NCI-H526 treated with DMSO at 0.1 percent for 48 hours (cell line): ENCODE data around the gene TC2N.
"Not testable (repeated sequence)": the region's sequence is repeated elsewhere in the genome, so short reads cannot be mapped to it uniquely, and the experiment has no call there.

Source experiments
- DNase-seq: peaks from one replicate; lab custom pipeline; 2025; lab: John Stamatoyannopoulos, UW

Gene TC2N

DNA sequence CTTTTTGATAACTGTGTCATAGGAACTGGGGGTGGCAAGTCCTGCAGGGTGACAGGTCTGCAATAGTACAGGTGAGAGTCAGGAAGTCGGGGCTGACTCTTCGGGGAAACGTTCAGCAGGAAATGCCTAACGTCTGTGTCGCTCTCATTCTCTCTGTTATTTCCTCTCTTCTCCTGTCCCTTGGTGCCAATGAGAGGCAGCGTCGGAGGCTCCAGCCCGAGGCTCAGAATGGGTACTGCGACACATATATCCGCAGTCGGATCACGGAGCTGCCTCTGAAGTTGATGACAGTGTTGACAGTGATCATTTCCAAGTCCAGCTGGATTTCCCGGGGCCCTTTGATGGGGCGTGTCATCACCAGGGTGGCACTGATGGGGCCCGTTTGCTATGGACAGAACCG is 2.7 kb upstream of the TC2N start:
- no peak for DNase-seq

DNA sequence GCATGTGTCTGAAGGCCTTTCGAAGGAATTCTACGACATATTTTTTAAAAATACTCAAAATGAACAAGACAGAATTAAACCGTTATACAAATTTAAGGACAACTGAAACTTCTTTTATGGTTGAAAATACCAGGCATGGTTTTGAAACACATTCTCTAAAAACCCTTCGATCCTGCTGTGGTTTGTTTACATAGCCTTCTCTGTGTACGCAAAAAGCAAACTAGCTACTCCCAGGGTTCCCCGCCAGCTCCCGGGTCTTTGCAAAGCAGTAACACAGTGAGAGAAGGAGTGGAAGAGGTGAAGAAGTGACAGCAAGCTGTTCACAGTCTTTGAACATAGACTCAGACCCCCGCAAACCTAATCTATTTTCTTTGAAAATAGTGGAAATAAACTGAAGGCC is 2.2 kb upstream of the TC2N start:
- no peak for DNase-seq

DNA sequence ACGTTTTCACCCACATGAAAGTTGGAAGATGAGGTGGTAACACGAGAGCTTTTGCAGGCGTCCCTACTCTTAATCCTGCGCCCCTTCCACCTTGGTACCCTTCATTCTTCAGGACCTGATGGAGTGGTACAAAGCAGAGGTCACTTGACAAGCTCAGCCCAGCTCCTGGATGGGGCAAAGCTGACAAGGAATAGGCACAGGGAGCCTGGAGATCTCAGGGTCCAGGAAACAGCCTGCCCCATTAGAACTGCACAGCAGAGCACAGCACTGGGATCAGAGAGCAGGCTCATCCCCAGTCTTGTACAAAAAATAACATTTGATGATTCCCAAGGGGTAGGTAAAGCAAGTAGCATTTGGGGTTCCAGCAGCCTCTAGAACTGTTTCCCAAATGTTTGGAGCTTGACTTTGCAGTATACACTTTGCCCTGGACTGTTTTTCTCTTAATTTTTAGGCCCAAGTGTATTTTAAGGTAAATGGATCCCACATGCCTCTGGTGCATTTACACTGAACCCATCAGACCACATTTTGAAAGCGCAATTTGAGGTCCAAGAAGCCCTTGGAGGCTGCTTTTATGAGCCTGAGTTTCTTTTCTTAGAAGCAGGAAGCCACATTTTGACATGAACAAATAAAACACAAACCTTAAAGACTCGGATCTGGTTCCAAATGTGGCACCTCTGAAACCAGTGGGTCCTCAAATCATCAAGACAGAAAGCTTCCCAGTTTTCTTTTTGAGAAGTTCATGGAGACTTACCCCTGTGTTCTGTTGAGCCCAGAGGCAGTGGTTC is 633 bp downstream of the TC2N start:
- DNase-seq, result no peak

DNA sequence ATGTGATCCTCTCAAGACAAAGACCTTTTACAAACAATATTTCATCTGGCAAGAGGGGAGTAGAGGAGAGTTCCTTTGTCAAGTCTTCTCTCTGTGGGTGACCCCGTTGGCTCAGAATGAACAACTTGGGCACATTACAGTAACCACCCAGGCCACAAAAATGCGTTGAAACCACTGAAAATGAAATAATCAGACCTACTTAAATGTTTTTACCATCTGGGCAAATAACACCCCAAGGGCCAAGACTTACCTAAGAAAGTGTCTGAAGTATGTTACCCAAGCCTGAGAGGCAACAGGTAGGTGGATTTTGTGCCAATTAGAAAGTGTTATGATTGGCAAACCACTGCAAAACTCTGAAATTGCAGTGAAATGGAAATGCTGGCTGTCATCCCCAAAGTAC is 1.3 kb downstream of the TC2N start:
- no peak for DNase-seq

DNA sequence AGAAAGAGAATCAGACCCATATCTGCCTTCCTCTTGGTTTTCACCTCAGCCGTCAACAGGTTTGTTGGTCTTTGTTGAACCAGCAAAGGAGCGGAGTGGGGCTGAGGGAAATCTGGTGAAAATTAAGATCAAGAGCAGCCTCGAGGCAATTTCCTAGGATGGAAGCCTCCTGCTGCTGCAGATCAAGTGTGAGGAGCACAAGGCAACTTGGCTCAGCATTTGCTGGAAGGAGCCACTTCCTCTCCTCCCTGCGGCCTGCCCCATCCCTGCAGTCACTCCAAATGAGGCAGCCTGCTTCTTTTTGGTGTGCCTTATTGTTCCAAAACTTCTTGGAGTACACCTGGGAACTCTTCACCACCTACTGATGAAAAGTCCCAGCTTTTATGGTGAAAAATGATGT is 4.9 kb downstream of the TC2N start:
- DNase-seq, result no peak

DNA sequence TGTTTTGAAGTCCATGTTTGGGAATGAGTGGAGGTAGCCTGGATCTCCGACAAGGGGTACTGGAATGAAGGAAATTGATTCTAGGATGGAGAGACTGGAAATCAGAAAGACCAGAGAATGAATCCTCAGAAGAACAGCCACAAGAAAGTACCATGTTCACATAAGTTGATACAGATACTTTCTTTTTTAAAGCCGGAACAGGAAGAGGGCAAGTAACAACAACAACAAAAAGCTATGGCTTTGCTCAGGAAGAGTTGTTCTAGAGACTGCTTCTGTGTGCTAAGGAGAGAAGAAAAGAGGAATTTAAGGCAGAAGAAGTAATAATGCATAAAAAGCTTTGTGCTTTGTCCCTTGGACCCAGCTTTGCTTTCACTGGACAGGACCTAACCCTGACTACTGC is 6.2 kb downstream of the TC2N start:
- no peak for DNase-seq

DNA sequence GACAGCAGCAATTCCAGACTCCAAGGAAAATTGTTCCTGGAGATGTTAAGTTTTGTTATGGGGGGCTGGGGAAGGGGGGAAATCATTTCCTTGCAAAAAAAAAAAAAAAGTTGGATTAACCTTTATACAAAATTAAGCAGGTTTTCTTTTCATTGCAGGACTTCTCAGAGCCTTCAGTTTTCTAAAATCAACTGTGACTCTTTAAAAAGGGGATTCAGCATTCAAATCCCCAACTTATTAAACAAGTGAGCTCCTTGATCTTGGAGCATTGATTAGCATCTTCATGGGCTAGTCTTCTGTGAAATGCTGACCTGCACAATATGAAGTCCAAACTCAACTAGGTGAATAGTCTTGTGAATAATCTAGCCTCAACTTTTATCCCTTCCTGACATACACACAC is 7.1 kb downstream of the TC2N start:
- DNase-seq, result no peak

DNA sequence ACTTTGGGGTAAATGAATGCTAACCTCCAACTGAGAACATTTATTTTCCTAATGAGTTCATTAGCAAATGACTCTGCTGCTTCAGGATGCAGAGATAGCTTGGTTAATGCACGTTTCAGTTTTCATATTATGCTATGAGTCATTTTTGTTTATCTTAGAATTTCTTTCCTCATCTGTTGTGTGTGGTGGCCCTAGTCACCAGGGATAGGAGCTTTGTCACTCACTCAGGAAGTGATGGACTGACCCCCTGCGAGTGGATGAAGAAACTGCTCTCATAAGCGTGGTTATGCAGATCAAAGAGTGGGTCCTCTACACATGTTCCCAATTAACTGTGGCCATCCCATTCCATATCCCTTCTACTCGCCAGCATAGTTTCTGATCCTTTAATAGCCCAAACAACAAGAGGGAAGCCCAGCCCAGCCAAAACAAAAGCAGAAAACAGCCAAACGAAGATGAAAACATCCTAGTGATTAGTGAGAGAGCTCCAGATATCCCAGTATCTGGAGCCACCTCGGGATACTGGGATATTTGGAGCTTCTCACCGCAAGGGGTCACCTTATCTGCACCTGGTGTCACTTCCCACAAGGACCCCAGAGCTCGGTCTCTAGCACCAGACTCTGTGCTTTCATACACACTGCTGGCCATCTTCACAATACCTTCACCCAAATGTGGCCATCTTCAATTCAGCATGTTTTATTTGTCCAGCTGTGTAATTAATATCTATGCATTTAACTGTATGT is 8.6 kb downstream of the TC2N start:
- no peak for DNase-seq

DNA sequence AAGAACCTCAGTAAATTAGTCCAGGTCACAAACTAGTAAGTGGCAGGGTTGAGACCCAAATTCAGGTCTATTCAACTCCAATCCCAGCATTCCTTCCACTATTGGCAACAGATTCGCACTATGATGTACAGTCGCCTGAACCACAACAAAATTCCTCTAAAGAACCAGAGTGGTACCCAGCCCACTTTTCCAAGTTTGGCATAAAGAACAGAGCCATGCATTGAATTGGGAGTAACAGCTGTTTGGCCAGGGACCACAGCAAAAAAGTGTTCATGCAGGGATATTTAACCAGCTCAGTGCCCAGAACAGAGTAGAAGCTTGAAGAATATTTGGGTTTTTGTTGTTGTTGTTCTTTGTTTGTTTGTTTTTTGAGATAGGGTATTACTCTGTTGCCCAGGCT is 9.7 kb downstream of the TC2N start:
- DNase-seq, result no peak

DNA sequence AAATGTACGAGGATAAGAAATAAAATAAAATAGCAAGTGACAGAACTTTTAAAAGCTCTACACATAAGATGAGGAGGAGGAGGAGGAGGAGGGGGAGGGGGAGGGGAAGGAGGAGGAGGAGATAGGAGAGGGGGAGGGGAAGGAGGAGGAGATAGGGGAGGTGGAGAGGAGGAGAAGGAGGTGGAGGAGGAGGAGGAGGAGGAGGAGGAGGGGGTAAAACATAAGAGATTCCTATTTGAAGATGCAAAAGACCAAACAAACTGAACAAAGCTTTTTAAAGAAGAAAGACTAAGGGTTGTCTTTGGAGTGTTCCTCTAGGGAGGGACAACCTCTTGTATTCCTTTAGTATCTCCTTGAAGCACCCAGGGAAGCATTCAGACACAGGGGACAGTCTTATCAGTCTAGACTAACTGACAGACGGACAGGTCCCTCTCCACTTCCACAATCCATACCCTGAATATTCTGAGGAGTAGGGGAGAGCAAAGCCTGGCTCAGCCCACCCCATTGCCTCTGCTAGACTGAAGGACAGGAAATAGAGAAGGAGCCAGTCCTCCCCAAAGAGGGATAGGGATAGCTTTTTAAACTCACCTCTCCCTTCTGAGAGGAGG is 12.9 kb downstream of the TC2N start:
- no peak for DNase-seq

DNA sequence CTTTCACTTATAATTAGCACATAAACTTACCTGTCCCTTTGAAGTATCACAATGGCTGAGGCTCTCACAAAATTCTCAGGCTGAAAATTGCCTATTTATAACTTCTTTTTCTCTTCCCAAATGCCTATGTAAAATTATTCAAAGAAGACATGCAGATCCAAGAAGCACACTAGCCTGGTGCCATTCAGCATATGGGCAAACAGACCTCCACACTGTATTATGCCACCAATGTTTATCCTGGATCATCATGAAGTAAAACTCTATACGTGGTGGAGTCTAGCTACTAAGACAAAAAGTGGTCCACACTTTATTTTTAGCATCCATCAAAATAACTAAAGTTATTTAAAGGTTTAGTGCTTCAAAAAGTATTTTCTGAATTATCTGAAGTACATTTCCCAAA is 15.8 kb downstream of the TC2N start:
- DNase-seq, result no peak

DNA sequence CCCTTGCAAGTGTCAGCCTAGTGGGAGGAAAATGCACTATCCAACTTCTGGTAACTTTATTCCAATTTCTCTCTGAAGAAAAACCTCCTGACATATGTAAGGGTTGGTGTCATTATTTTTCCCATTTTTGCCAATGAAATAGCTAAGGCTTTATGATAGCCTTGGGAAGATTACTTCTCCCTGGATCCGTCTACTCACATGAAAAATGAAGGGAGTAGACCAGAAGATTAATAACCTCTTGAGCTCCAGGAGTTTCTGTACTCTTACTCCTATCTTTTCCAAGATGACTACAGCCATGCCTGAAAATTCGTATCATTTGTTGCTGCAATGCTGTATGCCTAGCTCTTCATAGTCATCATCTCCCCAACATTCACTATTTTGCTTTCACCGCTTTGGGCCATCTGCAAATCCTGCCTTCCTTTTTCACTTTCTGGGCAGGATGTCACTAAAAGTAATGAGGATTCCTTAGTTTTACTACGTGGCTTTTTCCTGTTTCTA is 18.8 kb downstream of the TC2N start:
- DNase-seq, result no peak

DNA sequence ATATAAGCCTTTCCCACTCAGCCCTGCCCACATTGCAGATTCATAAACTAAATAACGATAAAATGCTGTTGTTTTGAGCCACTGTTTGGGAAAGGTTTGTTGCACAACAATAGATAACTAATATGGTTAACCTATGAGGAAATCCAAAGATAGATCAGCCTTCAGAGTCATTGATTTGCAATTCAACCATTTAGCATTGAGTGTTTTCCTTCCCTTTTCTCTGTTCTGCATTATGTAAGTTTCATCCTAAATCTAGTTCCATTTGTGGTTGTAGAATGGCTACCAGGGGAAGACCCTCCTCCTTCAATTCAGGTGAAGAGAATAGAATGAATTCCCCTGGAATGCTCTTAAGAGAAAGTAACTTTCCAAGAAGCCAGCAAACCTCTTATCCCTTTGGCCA is 19.6 kb downstream of the TC2N start:
- DNase-seq, result no peak

DNA sequence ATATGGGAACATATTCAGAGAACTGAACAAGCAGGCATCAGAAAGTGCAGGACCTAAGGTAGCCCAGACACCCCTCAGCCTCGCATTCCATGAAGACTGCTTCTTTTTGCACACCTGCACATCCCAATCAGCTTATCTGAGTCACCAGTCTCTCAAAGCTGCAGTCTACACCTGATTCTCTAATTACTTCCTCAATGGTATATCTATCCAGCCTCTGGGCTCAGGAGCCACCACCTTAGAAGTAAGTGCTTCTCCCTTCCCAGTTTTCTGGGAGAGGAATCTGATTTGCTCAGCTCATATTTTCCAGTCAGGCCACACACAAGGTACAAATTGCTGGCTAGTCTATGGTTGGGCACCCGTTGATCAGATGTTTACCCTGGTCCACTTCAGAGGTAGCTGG is 21.7 kb downstream of the TC2N start:
- DNase-seq, result no peak

DNA sequence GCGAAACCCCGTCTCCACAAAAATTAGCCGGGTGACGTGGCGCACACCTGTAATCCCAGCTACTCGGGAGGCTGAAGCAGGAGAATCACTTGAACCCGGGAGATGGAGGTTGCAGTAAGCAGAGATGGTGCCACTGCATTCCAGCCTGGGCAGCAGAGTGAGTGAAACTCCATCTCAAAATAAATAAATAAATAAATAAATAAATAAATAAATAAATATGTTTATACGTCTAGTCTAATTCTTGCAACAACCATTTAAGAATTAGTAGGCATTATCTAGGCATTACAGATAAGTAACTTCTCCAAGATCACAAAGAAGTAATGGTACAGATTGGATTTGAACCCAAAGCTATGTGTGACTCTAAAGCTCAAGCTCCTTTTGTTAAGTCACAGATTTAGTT is 22.3 kb downstream of the TC2N start:
- DNase-seq, result not testable (repeated sequence)

DNA sequence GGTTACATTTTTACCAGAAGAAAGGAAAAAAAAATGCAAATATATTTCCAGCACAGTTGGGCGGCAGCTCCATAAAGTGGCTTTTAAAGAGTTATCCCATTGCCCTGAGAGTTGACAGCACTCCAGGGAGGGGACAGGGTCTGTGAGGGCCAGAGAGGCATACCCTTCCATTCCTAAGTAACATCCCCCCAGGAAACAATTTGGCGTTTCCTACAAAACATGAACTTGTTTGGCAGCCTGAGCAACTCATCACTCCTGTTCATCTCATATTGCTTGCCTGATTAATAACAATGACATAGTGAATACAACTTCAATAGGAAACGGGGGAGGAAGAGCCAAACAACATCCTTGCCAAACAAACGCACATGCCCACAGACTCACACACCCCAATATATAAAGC is 23.3 kb downstream of the TC2N start:
- DNase-seq, result no peak

DNA sequence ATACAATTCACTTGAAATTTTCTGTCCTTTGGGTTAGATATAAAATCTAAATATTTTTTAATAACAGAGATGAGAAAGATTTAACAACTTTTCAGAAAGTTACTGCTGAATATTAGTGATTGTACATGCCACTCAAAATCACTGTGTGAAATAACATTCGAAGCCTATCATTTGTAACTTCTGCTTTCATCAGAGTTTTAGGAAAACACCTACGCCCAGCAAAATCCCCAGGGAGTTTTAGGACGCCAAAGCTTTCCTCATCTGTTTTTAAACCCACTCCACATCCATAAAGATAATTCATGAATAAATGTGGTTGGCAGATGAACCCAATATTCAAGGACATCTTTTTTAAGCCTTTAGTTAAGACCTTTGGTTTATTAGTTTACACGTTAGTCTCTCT is 23.9 kb downstream of the TC2N start:
- no peak for DNase-seq

DNA sequence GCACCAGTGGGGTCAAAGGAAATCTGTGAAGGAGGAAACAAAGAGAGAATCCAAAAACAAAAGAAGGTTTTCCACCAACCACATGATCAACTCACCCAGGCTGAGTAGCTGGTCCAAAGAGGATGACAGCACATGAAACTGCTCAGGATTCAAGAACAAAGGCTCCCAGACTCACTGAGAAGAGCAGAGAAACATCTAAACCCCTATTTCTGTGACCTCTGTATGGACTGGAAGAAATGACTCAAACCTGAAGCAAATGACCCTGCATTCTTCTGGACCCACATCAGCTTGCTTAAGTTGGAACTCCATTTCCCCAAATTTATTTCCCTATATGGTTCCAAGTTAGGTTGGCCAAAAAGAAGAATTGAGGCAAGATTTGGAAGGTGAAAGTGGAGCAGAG is 26.3 kb downstream of the TC2N start:
- DNase-seq, result no peak

DNA sequence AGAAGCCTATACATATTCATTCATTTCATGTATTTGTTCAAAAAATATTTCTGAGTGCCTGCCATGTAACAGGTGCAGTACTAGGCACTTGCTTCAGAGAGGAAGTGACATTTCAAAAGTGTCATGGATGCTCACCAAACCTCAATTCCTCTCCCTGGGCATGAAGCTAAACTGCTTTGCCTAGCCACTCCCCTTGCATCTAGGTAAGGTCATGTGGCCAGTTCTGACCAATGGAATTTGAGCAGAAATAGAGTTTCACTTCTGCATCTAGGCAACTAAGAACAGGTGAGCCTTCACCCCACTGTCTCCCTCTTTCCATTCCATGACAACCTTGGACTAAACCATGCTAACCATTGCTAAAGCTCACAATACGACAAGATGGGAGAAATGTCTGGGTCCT is 27.6 kb downstream of the TC2N start:
- DNase-seq, result no peak

DNA sequence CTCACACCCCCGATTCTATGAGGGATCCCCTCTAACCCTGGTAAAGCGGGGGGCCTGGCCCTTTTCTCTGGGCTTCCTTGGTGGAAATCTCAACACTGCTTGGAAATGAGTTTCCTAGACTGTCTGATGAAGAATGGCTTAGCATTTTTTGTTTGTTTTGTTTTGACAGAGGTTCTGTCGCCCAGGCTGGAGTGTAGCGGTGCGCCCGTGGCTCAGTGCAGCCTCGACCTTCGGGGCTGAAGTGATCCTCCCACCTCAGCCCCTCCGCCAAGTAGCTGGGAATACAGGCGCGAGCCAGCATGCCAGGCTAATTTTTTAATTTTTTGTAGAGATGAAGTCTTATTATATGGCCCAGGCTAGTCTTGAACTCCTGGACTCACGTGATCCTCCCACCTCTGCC is 30.3 kb downstream of the TC2N start:
- DNase-seq, result no peak

DNA sequence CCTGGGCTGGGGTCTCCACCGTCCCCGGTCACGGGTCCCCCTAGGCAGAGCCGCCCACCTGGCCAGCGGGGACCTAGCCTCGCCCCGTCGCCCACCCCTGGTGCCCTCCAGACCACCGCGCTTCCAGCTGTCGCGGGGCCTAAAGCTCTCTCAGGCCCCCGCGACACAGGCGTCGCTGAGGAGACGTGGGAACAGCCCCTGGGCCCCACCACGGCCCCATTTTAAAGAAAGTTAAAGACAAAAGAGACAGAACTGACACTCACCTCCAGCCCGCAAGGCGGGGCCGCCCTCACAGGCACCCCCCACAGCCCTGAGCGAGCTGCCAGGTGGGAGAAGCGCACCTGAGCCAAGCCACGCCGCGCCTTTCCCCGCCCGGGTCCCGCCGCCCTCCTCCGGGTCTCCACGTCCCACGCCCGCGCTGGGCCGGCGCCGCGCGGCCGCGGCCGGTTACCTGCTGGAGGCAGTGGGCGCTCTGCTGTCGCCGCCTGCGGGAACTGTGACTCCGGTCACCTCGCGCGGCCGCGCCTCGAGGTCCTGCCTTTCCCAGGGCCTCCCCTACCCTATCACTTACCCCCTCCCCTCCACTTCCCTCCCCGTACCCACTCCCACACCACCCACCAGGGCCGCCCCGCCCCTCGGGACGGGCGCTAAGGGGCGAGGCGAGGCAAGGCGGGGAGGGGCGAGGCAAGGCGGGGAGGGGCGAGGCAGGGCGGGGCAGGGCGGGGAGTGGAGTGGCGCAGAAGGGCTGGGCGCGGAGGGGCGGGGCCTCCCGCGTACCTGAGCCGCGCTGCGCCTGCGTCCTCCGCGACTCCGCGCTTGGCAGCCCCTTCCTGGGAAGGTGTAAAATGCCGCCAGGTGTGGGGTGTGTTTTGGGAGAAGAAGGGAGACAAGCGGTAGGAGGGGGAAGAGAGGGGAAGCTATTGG is 31.2 kb downstream of the TC2N start:
- peak; percentile 74 for DNase-seq
